NT2/D1 (cell line): ENCODE measurements around the gene BBX.

Source experiments
- DNase-seq: peaks from one replicate; pipeline ENCODE4 v3.0.0-alpha.2; 2011; ENCODE audit warnings: low read depth, low spot score
- H3K27me3 ChIP-seq: 2 replicates; pipeline ENCODE4 v1.6.0; 2011; ENCODE audit warnings: mild to moderate bottlenecking; ENCODE audit not compliant: insufficient read length, insufficient read depth
- H3K36me3 ChIP-seq: 2 replicates; pipeline ENCODE4 v1.6.1; 2011; ENCODE audit warnings: mild to moderate bottlenecking, low read length, mixed read lengths; ENCODE audit not compliant: insufficient read depth, insufficient read length
- H3K4me1 ChIP-seq: 2 replicates; pipeline ENCODE4 v1.5.1; 2011; ENCODE audit not compliant: insufficient read depth, insufficient read length
- H3K4me3 ChIP-seq: 2 replicates; pipeline ENCODE4 v1.5.1; 2011; ENCODE audit warnings: low read depth; ENCODE audit not compliant: insufficient read length
- H3K9ac ChIP-seq: 2 replicates; pipeline ENCODE4 v1.6.0; 2011; ENCODE audit warnings: low read depth; ENCODE audit not compliant: insufficient read length
- H3K9me3 ChIP-seq: 2 replicates; pipeline ENCODE4 v1.5.1; 2011; ENCODE audit warnings: mild to moderate bottlenecking, low read length; ENCODE audit not compliant: insufficient read depth
- SUZ12 ChIP-seq: IDR thresholded peaks from 2 replicates; pipeline ENCODE4 v1.6.1; 2011; ENCODE audit not compliant: insufficient read length, insufficient read depth; ENCODE audit errors: extremely low read depth
- YY1 ChIP-seq: IDR thresholded peaks from 2 replicates; pipeline ENCODE4 v1.6.1; 2011; ENCODE audit not compliant: insufficient read length, insufficient read depth
- ZNF274 ChIP-seq: IDR thresholded peaks from 2 replicates; pipeline ENCODE4 v1.6.1; 2011; ENCODE audit warnings: mild to moderate bottlenecking, low read depth, low read length

BBX gene

DNA sequence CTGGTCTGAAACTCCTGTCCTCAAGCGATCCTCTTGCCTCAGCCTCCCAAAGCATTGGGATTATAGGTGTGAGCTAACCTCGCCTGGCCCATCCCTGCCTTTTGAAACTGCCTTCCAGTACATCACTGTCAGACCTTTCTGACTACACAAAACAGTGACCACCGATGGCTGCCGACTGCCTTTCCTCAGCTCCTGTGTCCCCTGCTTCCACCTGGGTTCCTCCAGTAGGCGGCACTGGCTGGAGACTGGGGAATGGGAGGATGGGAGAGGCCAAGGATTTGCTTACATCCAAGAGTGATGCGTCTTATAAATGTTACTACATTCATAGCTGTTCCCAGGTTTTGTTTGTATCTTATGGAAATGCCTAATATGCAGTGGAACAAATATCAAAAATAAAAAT is 242.8 kb downstream of the BBX start:
- no peak for TF ChIP-seq SUZ12
- no peak for TF ChIP-seq YY1
- no peak for TF ChIP-seq ZNF274
- no peak for DNase-seq
- Histone ChIP-seq H3K4me1 (no peaks in the 10 kb centered on the region), H3K9me3 (no peaks in the 10 kb centered on the region), H3K9ac (no peak overlapping the region), H3K36me3 (no peaks in the 10 kb centered on the region), H3K4me3 (no peak overlapping the region), H3K27me3 (no peaks in the 10 kb centered on the region)

DNA sequence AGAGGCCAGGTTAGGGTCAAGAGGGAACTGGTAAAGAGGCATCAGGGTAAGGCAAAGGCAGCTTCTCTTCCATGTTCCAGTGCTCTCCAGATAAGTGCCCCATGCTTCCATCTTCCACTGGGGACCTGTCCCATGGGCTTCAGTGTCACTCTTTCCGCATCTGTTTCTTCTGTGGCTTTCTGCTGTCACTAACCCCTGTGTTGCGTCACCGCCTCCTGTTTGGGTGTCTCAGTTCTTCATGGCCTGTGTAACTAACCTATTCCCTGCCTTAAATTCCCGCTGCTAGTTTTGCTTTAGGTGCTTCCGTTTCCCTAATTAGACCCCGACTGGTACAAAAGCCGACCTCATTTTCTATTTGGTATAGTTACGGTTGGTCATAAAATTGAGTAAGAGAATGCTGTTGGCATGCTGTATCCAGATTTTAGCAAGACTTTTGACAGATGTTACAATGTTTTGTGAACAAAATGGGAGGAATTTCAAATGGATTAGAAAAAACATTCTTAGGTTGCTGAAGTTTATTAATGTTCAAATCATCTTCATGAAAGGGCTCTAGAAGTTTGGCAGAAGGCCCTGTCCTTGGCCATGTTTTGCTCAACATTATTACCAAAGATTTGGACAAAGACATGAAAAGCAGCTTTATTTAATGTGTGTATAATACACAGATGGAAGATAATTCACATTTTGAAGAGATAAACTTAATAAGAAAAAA is 245.3 kb downstream of the BBX start:
- no peak overlapping the region for H3K4me3 ChIP-seq
- no peaks in the 10 kb centered on the region for H3K4me1 ChIP-seq
- H3K9me3 ChIP-seq: no peaks in the 10 kb centered on the region
- TF ChIP-seq SUZ12: no peak
- TF ChIP-seq YY1: no peak
- TF ChIP-seq ZNF274: no peak
- H3K9ac ChIP-seq: no peak overlapping the region
- no peak for DNase-seq
- H3K36me3 ChIP-seq: no peaks in the 10 kb centered on the region
- no peaks in the 10 kb centered on the region for H3K27me3 ChIP-seq

DNA sequence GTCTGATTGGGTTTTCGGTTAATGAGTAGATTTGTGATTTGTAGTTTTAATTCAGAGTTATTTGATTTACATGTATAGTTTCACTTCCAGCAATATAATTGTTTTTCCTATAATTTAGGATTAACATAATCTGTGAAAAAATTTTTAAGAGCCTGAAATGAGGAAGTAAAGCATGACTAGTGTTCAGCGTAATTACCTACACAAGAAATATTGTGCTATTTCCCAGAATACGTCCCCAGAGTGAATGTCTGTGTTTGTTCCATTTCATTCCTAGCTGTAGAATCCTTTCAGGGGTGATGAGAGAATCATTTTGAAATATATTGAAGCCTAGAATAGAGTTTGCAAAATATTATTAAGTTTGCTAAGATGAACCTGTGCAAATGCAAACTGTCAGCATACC is 247.1 kb downstream of the BBX start:
- H3K36me3 ChIP-seq: peaks cover 8% of the 10 kb centered on the region
- TF ChIP-seq SUZ12: no peak
- TF ChIP-seq YY1: no peak
- TF ChIP-seq ZNF274: no peak

DNA sequence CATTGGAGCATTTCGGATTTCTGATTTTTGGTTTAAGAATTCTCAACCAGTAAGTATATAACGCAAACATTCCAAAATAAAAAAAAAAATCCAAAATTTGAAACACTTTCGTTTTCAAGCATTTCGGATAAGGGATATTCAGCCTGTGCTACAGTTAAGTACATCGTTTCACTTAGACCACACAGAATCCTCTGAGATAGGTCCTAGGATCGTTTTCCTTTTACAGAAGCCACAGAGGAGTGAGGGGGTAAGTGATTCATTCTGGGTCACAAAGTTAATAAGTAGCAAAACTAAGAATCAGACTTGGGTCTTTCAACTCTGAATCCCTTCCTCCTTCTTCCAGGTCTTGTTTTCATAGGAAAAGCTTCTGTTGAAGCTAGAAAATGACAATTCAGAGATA is 249.3 kb downstream of the BBX start:
- Histone ChIP-seq H3K9ac (no peak overlapping the region), H3K9me3 (no peaks in the 10 kb centered on the region), H3K4me3 (no peak overlapping the region), H3K36me3 (peaks cover 11% of the 10 kb centered on the region), H3K4me1 (no peaks in the 10 kb centered on the region), H3K27me3 (no peaks in the 10 kb centered on the region)
- DNase-seq: no peak
- no peak for TF ChIP-seq ZNF274
- no peak for TF ChIP-seq YY1
- TF ChIP-seq SUZ12: no peak

More for the DNA sequence above, 247.1 kb downstream of the BBX start:
- Histone ChIP-seq H3K4me3 (no peak overlapping the region), H3K9me3 (no peaks in the 10 kb centered on the region), H3K27me3 (no peaks in the 10 kb centered on the region), H3K4me1 (no peaks in the 10 kb centered on the region), H3K9ac (no peak overlapping the region)
- DNase-seq: no peak

DNA sequence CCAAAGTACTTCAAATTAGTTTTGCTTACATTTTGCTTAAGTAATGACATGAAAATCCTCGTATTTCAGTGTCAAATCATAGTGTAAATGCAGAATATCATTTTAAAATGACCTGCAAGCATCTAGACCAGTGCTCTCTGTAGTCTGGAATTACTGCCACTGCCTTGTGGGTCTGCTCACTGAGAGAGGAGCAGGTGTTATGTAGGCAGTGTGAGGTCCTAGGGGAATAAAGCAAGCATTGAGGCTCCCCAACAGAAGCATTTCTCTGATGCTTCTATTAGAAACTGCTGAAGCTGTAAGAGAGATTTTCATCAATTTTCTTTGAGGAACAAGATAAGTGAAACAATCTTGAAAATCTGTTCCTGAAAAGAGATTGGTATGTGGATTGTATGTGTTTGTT is 253.2 kb downstream of the BBX start:
- no peaks in the 10 kb centered on the region for H3K9me3 ChIP-seq
- TF ChIP-seq YY1: no peak
- no peak for TF ChIP-seq SUZ12
- TF ChIP-seq ZNF274: no peak
- no peak overlapping the region for H3K4me3 ChIP-seq
- DNase-seq: no peak
- no peak overlapping the region for H3K9ac ChIP-seq
- no peaks in the 10 kb centered on the region for H3K27me3 ChIP-seq
- peaks cover 21% of the 10 kb centered on the region for H3K36me3 ChIP-seq
- H3K4me1 ChIP-seq: no peaks in the 10 kb centered on the region

DNA sequence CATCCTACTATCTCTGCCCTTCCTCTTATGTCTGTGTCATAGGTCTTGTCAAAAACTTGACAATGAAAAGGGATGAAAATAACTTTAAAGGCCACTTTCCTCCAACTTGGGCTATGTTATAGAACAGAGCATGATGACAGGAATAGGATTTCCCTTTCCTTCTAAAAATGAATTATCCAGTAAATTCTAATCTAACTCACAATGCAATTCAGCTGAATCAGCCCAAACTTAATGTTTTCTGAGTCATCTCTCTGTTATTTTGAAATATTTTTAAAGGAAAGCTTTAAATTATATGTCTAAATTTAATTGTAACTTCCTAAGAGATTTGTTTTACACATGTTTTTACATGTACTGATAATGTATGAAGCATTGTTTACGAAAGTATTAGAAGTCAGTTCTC is 258.5 kb downstream of the BBX start:
- H3K36me3 ChIP-seq: peaks cover 10% of the 10 kb centered on the region
- no peak overlapping the region for H3K9ac ChIP-seq
- no peaks in the 10 kb centered on the region for H3K9me3 ChIP-seq
- DNase-seq: no peak
- no peak for TF ChIP-seq SUZ12
- no peak for TF ChIP-seq ZNF274
- no peak for TF ChIP-seq YY1
- H3K4me3 ChIP-seq: no peak overlapping the region
- H3K27me3 ChIP-seq: no peaks in the 10 kb centered on the region
- H3K4me1 ChIP-seq: no peaks in the 10 kb centered on the region

DNA sequence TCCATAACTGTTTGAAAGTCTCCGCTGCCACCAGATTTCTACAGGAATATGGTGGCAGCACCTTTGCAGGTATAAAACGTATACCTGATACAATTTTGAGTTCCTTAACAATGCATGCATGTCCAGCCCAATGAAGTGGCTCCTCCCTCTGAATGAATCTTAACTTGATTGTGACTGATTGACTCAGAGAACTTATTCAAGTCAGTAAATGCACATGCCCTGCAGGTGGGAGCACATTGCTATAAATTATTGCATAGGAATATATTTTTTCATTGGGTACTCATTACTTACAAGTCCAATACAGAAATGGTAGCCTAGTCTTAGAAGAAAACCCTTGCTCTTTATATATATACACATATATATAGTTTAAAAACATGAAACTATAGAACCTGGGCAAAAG is 259.3 kb downstream of the BBX start:
- TF ChIP-seq ZNF274 (no peak), SUZ12 (no peak), YY1 (no peak)
- Histone ChIP-seq H3K9me3 (no peaks in the 10 kb centered on the region), H3K27me3 (no peaks in the 10 kb centered on the region)

More for the DNA sequence above, 259.3 kb downstream of the BBX start:
- Histone ChIP-seq H3K9ac (no peak overlapping the region), H3K4me1 (no peaks in the 10 kb centered on the region), H3K36me3 (peaks cover 10% of the 10 kb centered on the region), H3K4me3 (no peak overlapping the region)
- DNase-seq: no peak
